Measurements from ENCODE around the gene ITGAL.

- TF ChIP-seq EZH2phosphoT487 (IDR thresholded peaks at IDR 0.05; ENCODE audit: low read depth, severe bottlenecking, unreplicated experiment) (no peak), EZH2 (IDR thresholded peaks at IDR 0.05; ENCODE audit: borderline replicate concordance) (no peak)
Observed at GRCh38 chr16:30494709-30495108, 22.2 kb downstream of the ITGAL start.

Measured in hepatocyte (in vitro differentiated cells).